GM18858 (cell line): ENCODE measurements around the gene NBPF3.

Source experiments
- ATAC-seq: cut with Tn5 transposase; IDR thresholded peaks from one replicate; pipeline ENCODE4 v1.9.1; 2021; ENCODE audit not compliant: unreplicated experiment

The NBPF3 gene

DNA sequence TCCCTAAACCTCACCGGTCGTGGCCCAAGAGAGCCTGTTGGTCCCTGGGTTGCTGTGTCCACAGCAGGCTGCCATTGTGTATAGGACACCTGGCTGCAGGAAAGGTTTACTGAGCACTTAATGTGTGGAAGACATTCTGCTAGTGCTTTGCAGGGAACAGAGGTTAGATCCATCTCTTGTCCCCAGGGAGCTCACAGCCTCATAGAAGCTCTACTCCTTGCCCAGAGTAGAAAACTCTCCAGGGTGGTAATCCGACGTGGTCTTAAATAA, 52.4 kb downstream of the NBPF3 start:
- no peak for ATAC-seq

DNA sequence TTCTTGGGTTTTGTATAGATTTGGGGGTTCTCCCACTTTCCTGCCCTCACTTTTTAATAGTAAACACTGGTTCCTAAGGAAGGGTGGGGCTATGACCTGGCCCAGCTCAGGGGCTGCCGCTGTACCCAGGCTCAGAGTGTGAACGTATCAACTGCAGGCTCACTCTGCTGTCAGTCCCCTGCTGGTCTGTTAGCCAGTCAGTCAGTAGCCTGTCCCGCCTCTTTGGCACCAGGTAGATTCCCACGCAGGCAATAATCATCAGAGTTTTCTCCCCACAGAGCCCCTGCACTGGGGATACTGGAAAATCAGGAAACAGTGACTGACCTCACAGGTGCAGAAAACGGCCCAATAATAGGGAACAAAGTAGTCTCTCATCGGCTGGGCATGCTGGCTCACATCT, 54.3 kb downstream of the NBPF3 start:
- no peak for ATAC-seq

DNA sequence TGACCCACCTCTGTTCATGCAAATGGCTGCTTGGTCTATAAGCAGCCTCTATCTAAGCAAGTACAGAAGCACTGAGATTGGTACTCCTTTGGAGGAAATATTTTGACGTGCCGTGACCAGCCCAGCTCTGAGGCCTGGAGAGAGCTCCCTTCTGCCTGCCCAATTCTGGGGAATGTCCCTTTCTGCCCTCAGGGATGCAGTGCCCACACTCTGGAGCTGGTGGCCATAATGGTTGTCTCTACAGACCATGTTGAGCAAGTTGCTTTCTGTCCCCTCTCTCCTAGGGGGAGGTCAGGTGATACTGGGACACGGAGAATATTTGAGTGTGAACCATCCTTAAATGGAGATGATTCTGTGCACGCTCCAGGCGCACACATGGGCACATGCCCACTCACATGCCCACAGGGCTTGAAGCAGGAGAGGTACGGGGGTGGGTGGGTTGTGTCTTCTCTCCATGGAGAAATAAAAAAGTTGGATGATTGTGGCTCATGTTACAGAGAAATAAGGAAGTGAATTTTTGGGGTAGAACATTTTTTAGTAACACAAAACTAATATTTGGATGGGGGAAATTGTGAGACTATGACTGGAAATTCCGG, 55.4 kb downstream of the NBPF3 start:
- no peak for ATAC-seq

GRCh38 chr1:21496063-21496462, 56.1 kb downstream of the NBPF3 start:
- ATAC-seq: no peak

DNA sequence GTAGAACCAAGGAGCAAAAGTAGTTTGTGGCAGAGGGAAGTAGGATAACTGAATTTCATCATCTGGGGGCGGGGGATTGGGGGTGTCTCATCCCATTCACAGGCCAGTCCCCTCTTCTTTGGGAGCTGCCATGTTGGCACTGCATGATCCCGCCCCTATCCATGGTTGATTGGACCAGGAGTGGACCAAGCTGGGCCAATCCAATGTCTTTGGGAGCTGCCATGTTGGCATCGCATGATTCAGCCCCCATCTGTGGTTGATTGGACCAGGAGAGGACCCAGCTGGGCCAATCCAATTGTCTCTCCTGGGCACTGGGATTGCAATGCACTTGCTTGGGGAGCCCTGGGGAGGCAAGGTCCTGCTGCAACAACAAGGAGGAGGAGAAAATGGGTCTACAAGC, 56.9 kb downstream of the NBPF3 start:
- no peak for ATAC-seq

- no peak for ATAC-seq
Measured at GRCh38 chr1:21497466-21498061, 57.6 kb downstream of the NBPF3 start.

DNA sequence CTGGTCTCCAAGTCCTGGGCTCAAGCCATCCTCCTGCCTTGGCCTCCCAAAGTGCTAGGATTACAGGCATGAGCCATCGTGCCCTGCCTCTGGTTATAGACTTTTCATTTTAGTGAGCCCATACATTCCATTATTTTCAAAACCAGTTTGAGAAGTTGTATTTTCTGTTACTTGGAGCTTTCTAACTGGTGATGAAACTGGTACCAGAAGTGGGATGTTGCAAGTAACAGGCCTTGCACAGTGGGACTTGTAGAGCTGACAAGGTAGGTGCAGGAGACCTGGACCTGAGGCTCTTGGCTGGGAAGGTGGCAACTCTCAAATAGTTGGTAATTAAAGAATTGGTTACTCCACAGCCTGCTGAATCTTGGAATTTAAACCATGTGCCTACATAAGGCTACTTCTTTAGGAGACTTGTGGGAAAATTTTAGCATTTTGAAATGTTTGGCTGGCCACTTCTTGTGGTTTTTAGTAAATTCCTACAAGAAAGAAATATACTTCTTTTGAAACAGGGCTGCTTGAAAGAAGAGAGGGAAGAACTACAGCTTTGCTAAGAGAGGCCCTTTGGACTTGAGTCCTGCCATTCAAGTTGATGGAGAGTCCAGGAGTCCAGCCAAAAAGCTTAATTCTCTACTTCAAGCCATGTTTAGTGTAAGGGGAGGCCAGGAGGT, 59.5 kb downstream of the NBPF3 start:
- ATAC-seq: no peak

- no peak for ATAC-seq
Measured at GRCh38 chr1:21503706-21504377, 63.9 kb downstream of the NBPF3 start.

DNA sequence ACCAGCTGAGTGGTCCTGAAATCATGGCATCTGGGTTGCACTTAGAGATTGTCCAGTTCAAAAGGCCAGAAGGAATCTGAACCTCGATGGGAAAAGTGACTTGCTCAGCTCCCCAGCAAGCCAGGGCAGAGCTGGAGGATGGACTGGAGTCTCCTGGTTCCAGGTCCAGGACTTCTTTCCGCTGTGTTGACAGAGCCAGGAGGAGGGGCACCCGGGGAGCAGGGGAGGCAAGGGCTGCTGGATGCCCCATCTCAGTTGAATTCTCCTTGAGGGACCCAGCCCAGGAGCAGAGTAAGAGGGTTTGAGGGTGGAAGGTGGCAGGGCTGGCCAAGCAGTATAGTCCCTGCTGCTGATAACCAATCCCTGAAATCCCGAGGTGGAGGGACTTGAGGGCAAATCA, 66.9 kb downstream of the NBPF3 start:
- ATAC-seq: no peak

DNA sequence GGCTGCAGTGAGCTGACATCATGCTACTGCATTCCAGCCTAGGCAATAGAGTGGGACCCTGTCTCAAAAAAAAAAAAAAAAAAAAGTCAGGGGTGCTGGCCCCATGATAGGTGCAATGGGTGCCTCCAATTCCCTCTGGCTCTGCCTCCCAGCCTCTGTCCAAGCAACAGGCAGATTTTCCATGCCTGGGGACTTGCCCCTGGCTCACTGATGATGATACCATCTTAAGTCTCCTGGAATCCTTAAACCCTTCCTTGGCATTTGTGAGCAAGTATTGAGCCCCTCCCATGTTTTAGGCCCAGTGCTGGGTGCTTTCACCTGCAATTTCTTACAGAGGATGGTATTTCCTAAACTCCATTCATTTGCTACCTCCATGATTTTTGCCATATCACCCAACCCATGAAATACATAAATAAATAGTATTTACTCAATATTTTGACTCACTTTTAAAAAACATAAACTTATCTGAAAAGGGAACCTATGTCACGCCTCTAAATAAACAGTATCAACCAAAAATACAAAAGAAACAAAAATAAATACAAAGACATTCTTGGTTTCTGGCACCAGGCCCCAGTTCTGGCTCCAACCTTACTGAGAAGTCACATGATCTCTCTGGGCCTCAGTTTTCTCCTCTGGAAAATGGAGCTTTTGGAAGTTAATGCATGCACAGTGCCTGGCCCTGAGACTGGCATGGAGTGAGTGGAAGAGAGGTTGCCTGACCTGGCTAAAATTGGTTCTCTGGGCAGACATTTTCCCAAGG, 67.8 kb downstream of the NBPF3 start:
- ATAC-seq: no peak

DNA sequence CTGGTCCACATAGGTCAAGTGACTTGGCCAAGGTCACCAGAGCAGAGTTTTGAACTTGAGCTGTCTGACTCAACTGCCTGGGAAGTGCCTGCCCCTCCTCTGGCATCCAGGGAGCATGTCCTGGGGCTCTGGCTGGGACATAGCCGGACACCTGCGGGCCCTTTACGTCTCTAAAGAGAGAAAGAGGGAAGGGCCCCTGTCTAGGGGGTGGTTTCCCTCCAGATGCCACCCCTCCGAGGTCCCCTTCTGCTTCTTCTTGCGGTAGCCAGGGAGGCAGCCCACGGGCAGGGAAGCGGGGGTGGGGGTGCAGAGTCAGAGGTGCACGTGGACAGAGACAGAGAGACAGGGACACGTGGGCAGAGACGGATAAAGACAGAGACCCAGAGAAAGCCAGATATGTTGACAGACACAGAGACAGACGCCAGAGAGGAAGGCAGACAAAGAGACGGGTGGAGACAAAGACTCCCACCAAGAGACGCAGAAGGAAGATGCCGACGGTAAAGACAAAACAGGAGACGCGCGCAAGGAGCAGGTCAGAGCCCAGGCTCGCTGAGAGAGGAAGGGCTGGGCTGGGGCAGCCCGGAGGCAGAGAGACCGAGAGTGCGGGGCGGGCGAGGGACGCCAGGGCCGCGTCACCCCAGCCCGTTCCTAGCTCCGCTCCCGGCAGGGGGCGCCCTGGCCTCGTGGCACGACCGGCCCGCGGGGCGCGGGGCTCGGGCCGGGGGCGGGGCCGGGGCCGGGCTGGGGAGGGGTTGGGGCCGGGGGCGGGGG, 68.8 kb downstream of the NBPF3 start:
- no peak for ATAC-seq

DNA sequence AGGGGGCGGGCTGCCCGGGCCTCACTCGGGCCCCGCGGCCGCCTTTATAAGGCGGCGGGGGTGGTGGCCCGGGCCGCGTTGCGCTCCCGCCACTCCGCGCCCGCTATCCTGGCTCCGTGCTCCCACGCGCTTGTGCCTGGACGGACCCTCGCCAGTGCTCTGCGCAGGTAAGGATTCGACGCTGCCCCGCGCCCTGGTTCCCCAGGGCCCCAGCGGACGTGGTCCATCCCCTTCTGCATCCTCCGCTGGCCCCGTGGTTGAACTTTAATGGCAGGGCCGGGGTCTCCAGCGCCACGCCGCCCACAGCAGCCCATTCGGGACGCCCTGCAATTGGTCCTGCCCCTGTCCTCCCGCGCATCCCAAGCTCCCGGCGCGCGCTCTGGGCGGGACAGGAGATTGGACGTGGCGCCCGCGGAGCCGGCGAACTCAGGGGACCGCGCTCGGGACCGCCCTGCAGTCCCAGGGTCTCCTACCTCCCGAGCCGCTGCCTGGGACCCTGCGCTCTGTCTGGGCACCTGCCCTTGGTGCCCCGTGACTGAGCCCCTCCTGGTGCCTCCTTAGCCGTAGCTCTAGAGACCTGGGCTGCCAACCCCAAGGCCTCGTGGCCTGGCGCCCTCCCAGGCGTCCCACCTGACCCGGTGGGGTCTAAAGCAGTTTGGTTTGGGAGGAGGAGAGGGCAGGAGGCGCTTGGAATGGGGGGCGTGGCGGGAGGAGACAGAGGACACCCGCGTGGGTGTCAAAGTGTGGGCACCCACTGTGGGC, 69.6 kb downstream of the NBPF3 start, which contains the start of gene ALPL:
Gene ALPL, plus strand, starts transcription at position 73 of the 762 bp plus-strand sequence. CDS start 44,659 bp downstream, outside the sequence.
- ATAC-seq: no peak

- no peak for ATAC-seq
Measured at GRCh38 chr1:21510113-21510493, 70.2 kb downstream of the NBPF3 start.

GRCh38 chr1:21510885-21511578, 71.1 kb downstream of the NBPF3 start:
- no peak for ATAC-seq

GRCh38 chr1:21511579-21512522, 71.9 kb downstream of the NBPF3 start:
- no peak for ATAC-seq

- no peak for ATAC-seq
Measured at GRCh38 chr1:21514245-21514644, 74.3 kb downstream of the NBPF3 start.

GRCh38 chr1:21517161-21517589, 77.2 kb downstream of the NBPF3 start:
- ATAC-seq: no peak
